Neural cell (in vitro differentiated cells): ENCODE data around the gene HPN. TPM values are rescaled to one million over a fixed set of nuclear protein-coding genes. Genes with fewer than 3 reads are reported as not detected.

ENCODE experiments used
- H2AFZ ChIP-seq: fragments of 200-600, 300-800 bp; sonication (generic), shearing (Covaris generic); 2 replicates; pipeline ENCODE4 v1.6.0; 2014; ENCODE audit warnings: low read depth, mild to moderate bottlenecking, antibody characterized with exemption, low read length, moderate library complexity
- H3F3A ChIP-seq: fragments of 200-600 bp; shearing (Covaris generic); 2 replicates; pipeline ENCODE4 v1.6.1; 2016; ENCODE audit warnings: mild to moderate bottlenecking, moderate library complexity, mixed read lengths, antibody characterized with exemption, low read length; ENCODE audit not compliant: insufficient read depth, poor library complexity, severe bottlenecking
- H3K27ac ChIP-seq: fragments of 200-600, 300-800 bp; sonication (generic), shearing (Covaris generic); 2 replicates; pipeline ENCODE4 v1.5.1; 2014; ENCODE audit warnings: mild to moderate bottlenecking, low read length, moderate library complexity
- H3K27me3 ChIP-seq: fragments of 300-800, 200-600 bp; sonication (generic), shearing (Covaris generic); 2 replicates; pipeline ENCODE4 v1.6.0; 2014; ENCODE audit warnings: mild to moderate bottlenecking, low read depth, low read length, moderate library complexity; ENCODE audit not compliant: insufficient read depth
- H3K36me3 ChIP-seq: fragments of 300-800, 200-600 bp; sonication (generic), shearing (Covaris generic); 2 replicates; pipeline ENCODE4 v1.5.1; 2014; ENCODE audit warnings: mild to moderate bottlenecking, antibody characterized with exemption, low read length, moderate library complexity; ENCODE audit not compliant: insufficient read depth
- H3K4me2 ChIP-seq: fragments of 300-800, 200-600 bp; sonication (generic), shearing (Covaris generic); 2 replicates; pipeline ENCODE4 v1.6.0; 2014; ENCODE audit warnings: mild to moderate bottlenecking, low read length
- H3K4me3 ChIP-seq: fragments of 300-800, 200-600 bp; sonication (generic), shearing (Covaris generic); 2 replicates; pipeline ENCODE4 v1.5.1; 2014; ENCODE audit warnings: mild to moderate bottlenecking, low read length, moderate library complexity
- H3K79me2 ChIP-seq: fragments of 200-600 bp; shearing (Covaris generic); replicated peaks from 2 replicates; pipeline ENCODE4 v1.6.0; 2014; ENCODE audit warnings: mild to moderate bottlenecking, low read length, moderate library complexity; ENCODE audit not compliant: insufficient read depth
- H3K9ac ChIP-seq: fragments of 300-800, 200-600 bp; sonication (generic), shearing (Covaris generic); 2 replicates; pipeline ENCODE4 v1.6.1; 2016; ENCODE audit warnings: mild to moderate bottlenecking, low read length, mixed read lengths
- H3K9me2 ChIP-seq: fragments of 200-600 bp; shearing (Covaris generic); 2 replicates; pipeline ENCODE4 v1.6.1; 2016; ENCODE audit warnings: mild to moderate bottlenecking, low read length, mixed read lengths; ENCODE audit not compliant: insufficient read depth
- H3K9me3 ChIP-seq: fragments of 200-600, 300-800 bp; sonication (generic), shearing (Covaris generic); 2 replicates; pipeline ENCODE4 v1.6.1; 2016; ENCODE audit warnings: mild to moderate bottlenecking, mixed run types, low read length, moderate library complexity, mixed read lengths
- H4K20me1 ChIP-seq: fragments of 200-600 bp; shearing (Covaris generic); 2 replicates; pipeline ENCODE4 v1.6.1; 2016; ENCODE audit warnings: mild to moderate bottlenecking, mixed run types; ENCODE audit not compliant: insufficient read depth
- CTCF ChIP-seq: fragments of 450-650 bp; IDR thresholded peaks from 2 replicates; pipeline ENCODE4 v1.5.1; 2014; ENCODE audit warnings: antibody characterized with exemption, mild to moderate bottlenecking, moderate library complexity; ENCODE audit not compliant: poor library complexity, severe bottlenecking
- EP300 ChIP-seq: fragments of 450-650 bp; conservative IDR thresholded peaks from 2 replicates; pipeline ENCODE4 v1.6.1; 2014; ENCODE audit warnings: antibody characterized with exemption, mild to moderate bottlenecking, moderate library complexity; ENCODE audit not compliant: poor library complexity, severe bottlenecking
- EZH2 ChIP-seq: fragments of 200-600, 300-800 bp; shearing (Covaris generic), sonication (generic); IDR thresholded peaks from 2 replicates; pipeline ENCODE4 v1.6.1; 2014; ENCODE audit warnings: antibody characterized with exemption, low read length, borderline replicate concordance, mild to moderate bottlenecking; ENCODE audit not compliant: insufficient read depth, poor library complexity, severe bottlenecking
- MXI1 ChIP-seq: fragments of 450-650 bp; conservative IDR thresholded peaks from 2 replicates; pipeline ENCODE4 v1.6.1; 2014; ENCODE audit warnings: antibody characterized with exemption, mild to moderate bottlenecking; ENCODE audit not compliant: poor library complexity, severe bottlenecking
- POLR2AphosphoS5 ChIP-seq: IDR thresholded peaks from 2 replicates; pipeline ENCODE4 v1.6.1; 2012
- RAD21 ChIP-seq: fragments of 450-650 bp; conservative IDR thresholded peaks from 2 replicates; pipeline ENCODE4 v1.6.1; 2014; ENCODE audit warnings: antibody characterized with exemption, mild to moderate bottlenecking, moderate library complexity
- REST ChIP-seq: IDR thresholded peaks from 2 replicates; pipeline ENCODE4 v1.6.1; 2012; ENCODE audit warnings: borderline replicate concordance
- SMC3 ChIP-seq: fragments of 450-650 bp; conservative IDR thresholded peaks from 2 replicates; pipeline ENCODE4 v1.6.1; 2014; ENCODE audit warnings: antibody characterized with exemption, mild to moderate bottlenecking, moderate library complexity; ENCODE audit not compliant: poor library complexity
- TAF1 ChIP-seq: IDR thresholded peaks from 2 replicates; pipeline ENCODE4 v1.6.1; 2012; ENCODE audit warnings: low read depth
- polyA plus RNA-seq: library from polyadenylated mRNA; depleted of rRNA; stranded (reverse); fragments of >200 nt; gene quantifications from 2 replicates; pipeline ENCODE4 v1.2.3, GENCODE V29; 2014

Gene HPN
- polyA plus RNA-seq, 1 donor from 2014 or later, result 0.15 TPM

- H3K4me3 ChIP-seq, result no peak overlapping the region
- no peaks in the 10 kb centered on the region for H3F3A ChIP-seq
- no peaks in the 10 kb centered on the region for H3K27me3 ChIP-seq
- no peak for TF ChIP-seq TAF1
- TF ChIP-seq REST, result no peak
- no peak for TF ChIP-seq RAD21
- no peak for TF ChIP-seq MXI1
- TF ChIP-seq EZH2, result no peak
- no peak for TF ChIP-seq SMC3
- TF ChIP-seq CTCF, result no peak
- no peak for TF ChIP-seq POLR2AphosphoS5
- TF ChIP-seq EP300, result no peak
- H3K79me2 ChIP-seq, result no peaks in the 10 kb centered on the region
- no peaks in the 10 kb centered on the region for H3K36me3 ChIP-seq
- H2AFZ ChIP-seq, result no peak overlapping the region
- H3K4me2 ChIP-seq, result no peak overlapping the region
- no peaks in the 10 kb centered on the region for H3K9me3 ChIP-seq
- no peaks in the 10 kb centered on the region for H3K9me2 ChIP-seq
- H3K9ac ChIP-seq, result no peak overlapping the region
- H4K20me1 ChIP-seq, result no peaks in the 10 kb centered on the region
- H3K27ac ChIP-seq, result no peak overlapping the region
These were observed 28.2 kb downstream of the HPN start for GRCh38 chr19:35069696-35070095.

- Histone ChIP-seq H3K9me3 (no peaks in the 10 kb centered on the region), H3F3A (no peaks in the 10 kb centered on the region), H3K4me2 (no peak overlapping the region), H3K4me3 (no peak overlapping the region), H2AFZ (no peak overlapping the region), H3K9ac (no peak overlapping the region), H4K20me1 (no peaks in the 10 kb centered on the region), H3K27ac (no peak overlapping the region), H3K9me2 (no peaks in the 10 kb centered on the region), H3K27me3 (no peaks in the 10 kb centered on the region), H3K79me2 (no peaks in the 10 kb centered on the region), H3K36me3 (no peaks in the 10 kb centered on the region)
- TF ChIP-seq EP300, result no peak
- no peak for TF ChIP-seq MXI1
- TF ChIP-seq TAF1, result no peak
- TF ChIP-seq SMC3, result no peak
- no peak for TF ChIP-seq RAD21
- no peak for TF ChIP-seq CTCF
- TF ChIP-seq EZH2, result no peak
- no peak for TF ChIP-seq REST
- no peak for TF ChIP-seq POLR2AphosphoS5
These were observed 28.9 kb downstream of the HPN start for GRCh38 chr19:35070471-35070870.
